HepG2 (cell line): Measurements from ENCODE around the gene ADAMTS15. TPM values are rescaled to one million over a fixed set of nuclear protein-coding genes. Genes with fewer than 3 reads are reported as not detected.

Experiments used
- ATAC-seq: fragments of 200-7000 bp; cut with Tn5 transposase; 3 replicates; pipeline ENCODE4 v1.9.1; 2020; ENCODE audit warnings: mild to moderate bottlenecking, moderate library complexity
- BruUV-seq: library from RNA; stranded (reverse); fragments of 400-500 nt; replicated peaks from 2 replicates; lab custom pipeline; 2021; lab: Mats Ljungman, UMichigan
- CTCF ChIA-PET: fragments of 300-600 bp; formaldehyde crosslinking; extraction: SDS; loops from one replicate; lab custom pipeline; 2021; ENCODE audit warnings: low total read pairs, inconsistent platforms, low intra/inter-chr PET ratio; lab: Yijun Ruan, JAX
- POLR2A ChIA-PET: fragments of 350-600 bp; sonication (Branson Sonifier 250); formaldehyde crosslinking; loops from one replicate; lab custom pipeline; 2020; ENCODE audit warnings: antibody characterized with exemption, inconsistent platforms; lab: Yijun Ruan, JAX
- DNase-seq: peaks from one replicate; pipeline ENCODE4 v3.0.0-alpha.2; 2015; ENCODE audit warnings: low spot score
- FAIRE-seq: peaks from 3 replicates; lab custom pipeline; 2011; peaks lifted over from hg19 to GRCh38; lab: Jason Lieb, UNC
- H2AFZ ChIP-seq: one replicate; pipeline ENCODE4 v1.6.1; 2011; ENCODE audit warnings: low read length, inconsistent platforms
- H3K27ac ChIP-seq: fragments of 300-600 bp; 3 replicates; pipeline ENCODE4 v1.8.0; 2011; ENCODE audit warnings: mixed run types, mild to moderate bottlenecking, mixed read lengths, low read length, inconsistent platforms; ENCODE audit not compliant: insufficient read depth; ENCODE audit errors: extremely low read length
- H3K27me3 ChIP-seq, 2 experiments: fragments of 200-600 bp in 1 of 2; 2 replicates in 1 of 2; 3 replicates in 1 of 2; pipeline versions ENCODE4 v1.6.0 to v1.8.0; 2011; ENCODE audit warnings: low read length in 2 of 2, mild to moderate bottlenecking in 2 of 2, moderate library complexity in 2 of 2, inconsistent platforms in 1 of 2; ENCODE audit not compliant: insufficient read depth in 2 of 2, control insufficient read depth in 1 of 2
- H3K36me3 ChIP-seq, 2 experiments: fragments of 200-600 bp in 1 of 2; replicated peaks in 1 of 2; 2 replicates in 1 of 2; 3 replicates in 1 of 2; pipeline versions ENCODE4 v1.5.1 to v1.8.0; 2011; ENCODE audit warnings: low read length in 2 of 2, inconsistent platforms in 1 of 2; ENCODE audit not compliant: insufficient read depth in 2 of 2, control insufficient read depth in 1 of 2
- H3K4me1 ChIP-seq: 2 replicates; pipeline ENCODE4 v1.5.1; 2012; ENCODE audit warnings: low read length, inconsistent platforms; ENCODE audit not compliant: insufficient read depth
- H3K4me2 ChIP-seq: 2 replicates; pipeline ENCODE4 v1.6.0; 2011; ENCODE audit warnings: low read depth, low read length, inconsistent platforms
- H3K4me3 ChIP-seq, 3 experiments: fragments of 200-600 bp in 1 of 3; sonication (generic), shearing (Covaris generic) in 1 of 3; replicated peaks in 1 of 3; 2 replicates each; pipeline ENCODE4 v1.5.1; 2011 to 2016; ENCODE audit warnings: low read length in 3 of 3, inconsistent platforms in 2 of 3, low read depth in 2 of 3, mild to moderate bottlenecking in 2 of 3, control low read depth in 1 of 3, mixed read lengths in 1 of 3; ENCODE audit not compliant: insufficient read depth in 1 of 3
- H3K79me2 ChIP-seq: one replicate; pipeline ENCODE4 v1.6.1; 2011; ENCODE audit warnings: low read length, inconsistent platforms; ENCODE audit not compliant: insufficient read depth
- H3K9ac ChIP-seq: 2 replicates; pipeline ENCODE4 v1.6.0; 2011; ENCODE audit warnings: mild to moderate bottlenecking, low read depth, low read length, inconsistent platforms; ENCODE audit not compliant: insufficient read depth
- H3K9me3 ChIP-seq: 2 replicates; pipeline ENCODE4 v1.5.1; 2012; ENCODE audit warnings: mild to moderate bottlenecking, low read length
- H4K20me1 ChIP-seq: 2 replicates; pipeline ENCODE4 v1.6.0; 2011; ENCODE audit warnings: inconsistent platforms, mild to moderate bottlenecking, low read length, moderate library complexity; ENCODE audit not compliant: insufficient read depth
- IRX3 ChIP-seq: sonication (generic); formaldehyde crosslinking; IDR thresholded peaks from 2 replicates; pipeline ENCODE4 v1.8.1; 2023; ENCODE audit warnings: mild to moderate bottlenecking, low read depth, missing genetic modification reagents, borderline replicate concordance
- MYNN ChIP-seq: sonication (generic); formaldehyde crosslinking; IDR thresholded peaks from 2 replicates; pipeline ENCODE4 v1.4.0; 2020; ENCODE audit warnings: mild to moderate bottlenecking, low read depth, missing genetic modification reagents
- PRMT3 ChIP-seq: sonication (generic); formaldehyde crosslinking; IDR thresholded peaks from 2 replicates; pipeline ENCODE4 v1.8.1; 2022; ENCODE audit warnings: low read depth, mild to moderate bottlenecking, moderate library complexity, missing genetic modification reagents, borderline replicate concordance
- ZNF503 ChIP-seq: sonication (generic); formaldehyde crosslinking; IDR thresholded peaks from 2 replicates; pipeline ENCODE4 v1.4.0; 2020; ENCODE audit warnings: missing genetic modification reagents
- WGBS: methylation state at CpG from one replicate; pipeline ENCODE4 v1.1.6; 2017; ENCODE audit warnings: low lambda C conversion rate; 5-methylcytosine and 5-hydroxymethylcytosine counted together
- in situ Hi-C: cut with HindIII; loops from 2 replicates; pipeline ENCODE4 v1.10.0; 2017; ENCODE audit warnings: low pct_unique_long_range_greater_than_20kb; ENCODE audit not compliant: extremely low pct_ligation_motif_present
- intact Hi-C: fragments of 100-400 bp; cut with micrococcal nuclease; formaldehyde crosslinking; loops from one replicate; pipeline ENCODE4 v1.10.0; 2022; ENCODE audit not compliant: unreplicated experiment
- polyA plus RNA-seq, 8 experiments: library from polyadenylated mRNA; depleted of rRNA in 3 of 8; stranded (reverse) in 7 of 8; unstranded in 1 of 8; fragments of >200 nt; fragmentation: Illumina TruSeq in 4 of 8; extraction: Trizol in 4 of 8; gene quantifications; 2 replicates each; pipeline versions ENCODE4 v1.2.1 to v1.2.3, GENCODE V29; 2011 to 2016; ENCODE audit warnings: low read depth in 4 of 8, missing spikeins in 1 of 8, mixed read lengths in 1 of 8; ENCODE audit not compliant: insufficient read depth in 1 of 8
- total RNA-seq, 5 experiments: library from RNA; depleted of rRNA; stranded (reverse); fragments of >200 nt; fragmentation: Illumina TruSeq; extraction: Trizol; gene quantifications; 2 replicates each; pipeline ENCODE4 v1.2.3, GENCODE V29; 2016; ENCODE audit warnings: low read depth in 1 of 5

Gene ADAMTS15
- total and polyA plus RNA-seq, 2 of the 13 experiments (the other 11 are each of a cell fraction or from before 2014, with no cell fraction given): 0.01 to 0.02 TPM

- no peak for TF ChIP-seq PRMT3 (CRISPR knock-in tag)
- TF ChIP-seq, all 625 proteins: peak for 0
Observed at GRCh38 chr11:130449310-130449990, 1.0 kb downstream of the ADAMTS15 start (continued).

- H3K36me3 ChIP-seq: no peaks in the 10 kb centered on the region
- no peak overlapping the region for H3K4me3 ChIP-seq
- H3K79me2 ChIP-seq: no peaks in the 10 kb centered on the region
- in situ Hi-C loops (no loop called here), intact Hi-C loops (no loop called here)
- 67% methylated on average over 19 of the region's 34 CpGs for WGBS
- H3K9ac ChIP-seq: no peak overlapping the region
- BruUV-seq: no TSS peak
- TF ChIP-seq ZNF503 (CRISPR knock-in tag) (no peak), MYNN (no peak), IRX3 (CRISPR knock-in tag) (no peak)
- H3K4me1 ChIP-seq: no peaks in the 10 kb centered on the region
- H3K4me2 ChIP-seq: no peak overlapping the region
- H3K27ac ChIP-seq: no peak overlapping the region
- no peaks in the 10 kb centered on the region for H3K9me3 ChIP-seq
- H4K20me1 ChIP-seq: no peaks in the 10 kb centered on the region
- ChIA-PET POLR2A (no interaction called here), CTCF (no interaction called here)
- H2AFZ ChIP-seq: no peak overlapping the region
- no peak for FAIRE-seq
- ATAC-seq: no peak
- peaks cover 4 to 46% of the 10 kb centered on the region in 2 experiments; a peak in 2 of 5 replicates for H3K27me3 ChIP-seq
- DNase-seq: no peak
Observed at GRCh38 chr11:130449996-130450769, 1.7 kb downstream of the ADAMTS15 start.
